Mesangial cell (primary cell): ENCODE results near the gene PAX2. TPM values are rescaled to one million over a fixed set of nuclear protein-coding genes. Genes with fewer than 3 reads are reported as not detected.

Experiments
- total RNA-seq: library from RNA; depleted of rRNA; stranded (reverse); fragments of >200 nt; gene quantifications from 2 replicates; pipeline ENCODE4 v1.2.3, GENCODE V29; 2015

PAX2 gene
- total RNA-seq: 7.0 and 30.9 TPM in 2 replicates

GRCh38 chr10:100744987-100745881 is at the start of gene PAX2:
PAX2 (plus strand) TSS chr10:100745582; CDS start chr10:100746261, 679 bp downstream.

Other genes starting within 250 kb of the PAX2 start
- gene SEC31B, start 225.7 kb upstream of the PAX2 start, total RNA-seq: 2.3 and 3.3 TPM in 2 replicates
- gene NDUFB8, start 215.7 kb upstream of the PAX2 start, total RNA-seq: 222 TPM in 2 replicates
- gene HIF1AN, start 209.6 kb upstream of the PAX2 start, total RNA-seq: 8.5 and 10.3 TPM in 2 replicates
- gene SLF2, start 167.4 kb downstream of the PAX2 start, total RNA-seq: 15.1 and 16.6 TPM in 2 replicates
- 1.6 and 18.0 TPM in 2 replicates for gene SEMA4G, start 223.9 kb downstream of the PAX2 start, total RNA-seq
- 129 and 140 TPM in 2 replicates for gene MRPL43, start 241.9 kb downstream of the PAX2 start, total RNA-seq
- 11.9 and 13.9 TPM in 2 replicates for gene TWNK, start 242.0 kb downstream of the PAX2 start, total RNA-seq